Measurements from ENCODE around the gene LIME1. TPM values are rescaled to one million over a fixed set of nuclear protein-coding genes. Genes with fewer than 3 reads are reported as not detected.

Gene LIME1
- total and polyA plus RNA-seq, 2 of the 4 experiments (the other 2 are of a cell fraction) = 0.36 to 7.8 TPM

- Histone ChIP-seq H3K4me3 (ENCODE audit: insufficient read depth, low read depth, low read length) (no peak overlapping the region), H3K23ac (ENCODE audit: low read depth, low read length) (no peak overlapping the region), H3K4me2 (ENCODE audit: low read depth, low read length) (no peak overlapping the region), H2AK5ac (ENCODE audit: low read depth, low read length) (no peak overlapping the region), H3K27me3 (ENCODE audit: control insufficient read depth, insufficient read depth, low read length) (no peaks in the 10 kb centered on the region), H2BK5ac (ENCODE audit: low read depth, low read length, poor library complexity, severe bottlenecking) (no peak overlapping the region), H4K91ac (ENCODE audit: insufficient read depth, low read depth, low read length) (no peak overlapping the region), H2AK9ac (replicated peaks; ENCODE audit: low read depth, low read length, poor library complexity) (no peak overlapping the region), H3K56ac (ENCODE audit: extremely low read depth, insufficient read depth, low read length) (no peak overlapping the region), H3K36me3 (ENCODE audit: control insufficient read depth, insufficient read depth, low read length) (peaks cover 30% of the 10 kb centered on the region; the same call in 1 of the 2 replicates), H2AFZ (replicated peaks; ENCODE audit: low read length, poor library complexity) (no peak overlapping the region), H2BK20ac (ENCODE audit: low read depth, low read length) (no peak overlapping the region), H4K8ac (ENCODE audit: low read depth in 2 of 2, low read length in 2 of 2) (no peak overlapping the region), H3K9me1 (ENCODE audit: insufficient read depth, low read length) (0 out of 2 replicates have a peak, but pooled peaks cover 3% of the 10 kb centered on the region), H3K79me1 (ENCODE audit: low read depth in 1 of 2, low read length in 2 of 2) (peaks cover 7 to 17% of the 10 kb centered on the region in 2 experiments; a peak in 2 of 4 replicates), H3K27ac (ENCODE audit: insufficient read depth, low read length) (no peak overlapping the region), H3K14ac (replicated peaks; ENCODE audit: low read depth, low read length) (no peak overlapping the region), H3K4ac (ENCODE audit: low read depth, low read length) (no peak overlapping the region), H4K20me1 (ENCODE audit: insufficient read depth, low read length) (no peaks in the 10 kb centered on the region), H3K18ac (ENCODE audit: low read depth, low read length) (no peak overlapping the region), H4K5ac (ENCODE audit: low read depth, low read length) (no peak overlapping the region), H3K4me1 (ENCODE audit: control insufficient read depth, insufficient read depth, low read length) (no peaks in the 10 kb centered on the region), H2BK15ac (ENCODE audit: low read depth, low read length) (no peak overlapping the region), H3K9ac (ENCODE audit: low read depth, low read length) (no peak overlapping the region), H2BK120ac (ENCODE audit: low read depth, low read length) (no peak overlapping the region), H3K9me3 (ENCODE audit: control insufficient read depth, insufficient read depth, low read length) (no peaks in the 10 kb centered on the region)
- BruUV-seq (replicated peaks) = no TSS peak
- no peak for TF ChIP-seq NFE2L2 (IDR thresholded peaks at IDR 0.05; ENCODE audit: low read depth, low read length)
- no peak for TF ChIP-seq CTCF (conservative IDR thresholded peaks at IDR 0.05; ENCODE audit: low read depth, low read length)
- no peak for TF ChIP-seq USF2 (IDR thresholded peaks at IDR 0.05; ENCODE audit: low read depth, low read length)
- TF ChIP-seq CEBPB (IDR thresholded peaks at IDR 0.05; ENCODE audit: low read depth, low read length) = no peak
- TF ChIP-seq POLR2A (IDR thresholded peaks at IDR 0.05; ENCODE audit: low read depth, low read length) = no peak
- no peak for TF ChIP-seq MAZ (IDR thresholded peaks at IDR 0.05; ENCODE audit: borderline replicate concordance, low read depth, low read length)
- TF ChIP-seq BHLHE40 (IDR thresholded peaks at IDR 0.05; ENCODE audit: low read depth, low read length) = no peak
- TF ChIP-seq SMC3 (IDR thresholded peaks at IDR 0.05; ENCODE audit: low read depth, low read length) = no peak
- no peak for TF ChIP-seq ELK1 (IDR thresholded peaks at IDR 0.05; ENCODE audit: borderline replicate concordance, low read depth, low read length)
- no peak for TF ChIP-seq FOS (IDR thresholded peaks at IDR 0.05; ENCODE audit: low read depth, low read length)
- TF ChIP-seq RAD21 (IDR thresholded peaks at IDR 0.05; ENCODE audit: low read length) = no peak
- TF ChIP-seq CHD1 (IDR thresholded peaks at IDR 0.05; ENCODE audit: low read depth, low read length) = no peak
- no peak for TF ChIP-seq RFX5 (IDR thresholded peaks at IDR 0.05; ENCODE audit: low read depth, low read length)
- TF ChIP-seq RCOR1 (IDR thresholded peaks at IDR 0.05; ENCODE audit: insufficient replicate concordance, low read length) = no peak
- TF ChIP-seq MAFK (IDR thresholded peaks at IDR 0.05; ENCODE audit: low read depth, low read length) = no peak
- no peak for TF ChIP-seq MXI1 (IDR thresholded peaks at IDR 0.05; ENCODE audit: borderline replicate concordance, low read depth, low read length)
- ATAC-seq (ENCODE audit: low read depth) (no peak), DNase-seq (no peak)
- in situ Hi-C loops (cut with MboI; ENCODE audit: low sequenced_read_pairs) (no loop called here), dilution Hi-C loops (cut with HindIII; ENCODE audit: low sequenced_read_pairs, unreplicated experiment) (no loop called here), intact Hi-C loops (cut with micrococcal nuclease) (no loop called here)
- 83% methylated on average over 11 of the region's 18 CpGs; no CpG with 5 or more reads in 1 of the 2 experiments for WGBS, 2 experiments (ENCODE audit: extremely low coverage in 2 of 2, insufficient read length in 1 of 2)
- POLR2A ChIA-PET (ENCODE audit: unreplicated experiment) = no interaction called here
- CTCF ChIA-PET = no interaction called here
Observed at GRCh38 chr20:63767456-63767855, 31.0 kb downstream of the LIME1 start.

Data from IMR-90 (cell line).